NCI-H2107 treated with DMSO at 0.1 percent for 48 hours (cell line): ENCODE measurements around the gene SLC39A8.
"Not testable (repeated sequence)": the region's sequence is repeated elsewhere in the genome, so short reads cannot be mapped to it uniquely, and the experiment has no call there.

ENCODE experiments used
- DNase-seq: peaks from one replicate; lab custom pipeline; 2025; ENCODE audit not compliant: unreplicated experiment; lab: John Stamatoyannopoulos, UW

The SLC39A8 gene

GRCh38 chr4:102302762-102303161, 42.5 kb downstream of the SLC39A8 start:
- DNase-seq, result no peak

GRCh38 chr4:102301167-102301566, 44.1 kb downstream of the SLC39A8 start:
- no peak for DNase-seq

DNA sequence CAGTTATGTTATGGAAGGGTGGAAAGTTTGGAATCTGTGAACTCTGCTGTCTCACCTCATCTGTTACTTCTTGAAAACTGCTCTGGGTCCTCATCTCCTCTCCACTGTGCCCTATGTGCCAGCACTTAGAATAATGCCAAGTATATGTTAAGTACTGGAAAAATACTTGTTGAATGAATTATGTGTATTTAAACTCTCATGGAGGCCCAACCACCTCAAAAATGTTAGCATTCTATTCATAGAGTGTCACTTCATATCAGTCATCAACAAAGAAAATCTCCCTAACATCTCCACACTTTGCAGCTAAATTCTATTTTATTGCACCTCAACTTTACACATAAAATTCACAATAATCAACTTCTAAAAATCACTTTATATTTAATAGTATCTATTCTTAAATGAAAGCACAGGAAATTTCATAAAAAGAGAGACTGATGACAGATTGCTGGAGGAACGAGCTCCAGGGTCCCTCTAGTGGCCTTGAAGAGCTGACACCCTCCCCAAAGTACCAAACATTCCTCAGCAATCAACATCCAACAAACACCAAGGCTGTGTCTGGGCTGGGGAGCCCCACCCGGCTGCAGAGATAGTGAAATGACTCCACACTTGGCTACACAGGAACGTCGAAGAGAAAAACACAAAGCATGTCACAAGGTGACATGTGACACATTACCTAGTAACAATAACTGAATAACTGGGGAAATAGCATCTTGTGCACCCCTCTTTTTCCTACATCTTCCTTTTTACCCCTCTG, 45.8 kb downstream of the SLC39A8 start:
- DNase-seq, result peak; percentile 1

DNA sequence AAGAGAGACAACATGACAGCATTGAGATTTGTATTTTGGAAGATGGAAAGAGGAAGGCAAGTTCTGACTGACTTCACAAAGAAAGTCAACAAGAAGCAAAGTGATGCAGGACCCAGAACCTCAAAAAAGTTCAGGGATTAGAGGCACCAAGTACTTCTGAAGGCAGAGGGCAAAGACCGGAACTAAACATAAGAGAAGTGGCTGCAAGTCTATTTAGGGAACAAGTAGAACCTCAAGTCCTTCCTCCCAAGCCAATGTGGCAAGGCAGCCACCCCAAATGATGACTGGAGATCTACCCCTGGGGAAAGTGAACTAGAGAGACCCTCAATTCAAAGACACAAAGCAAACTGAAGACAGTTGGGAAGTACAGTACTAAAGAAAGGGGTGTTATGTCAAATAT, 46.6 kb downstream of the SLC39A8 start:
- DNase-seq, result no peak

GRCh38 chr4:102295153-102295862, 50.0 kb downstream of the SLC39A8 start:
- DNase-seq, result no peak

DNA sequence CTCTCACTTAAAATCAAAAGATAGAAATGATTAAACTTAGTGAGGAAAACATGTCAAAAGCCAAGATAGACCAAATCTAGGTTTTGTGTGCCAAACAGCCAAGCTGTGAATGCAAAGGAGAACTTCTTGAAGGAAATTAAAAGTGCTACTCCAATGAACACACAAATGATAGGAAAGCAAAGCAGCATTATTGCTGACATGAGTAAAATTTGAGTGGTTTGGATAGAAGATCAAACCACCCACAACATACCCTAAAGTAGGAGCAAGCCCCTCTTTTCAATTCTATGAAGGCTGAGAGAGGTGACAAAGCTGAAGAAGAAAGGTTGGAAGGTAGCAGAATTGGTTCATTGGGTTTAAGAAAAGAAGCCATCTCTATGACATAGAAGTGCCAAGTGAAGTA, 56.8 kb downstream of the SLC39A8 start:
- no peak for DNase-seq

GRCh38 chr4:102285831-102286230, 59.5 kb downstream of the SLC39A8 start:
- no peak for DNase-seq

GRCh38 chr4:102281171-102281839, 64.0 kb downstream of the SLC39A8 start:
- DNase-seq, result no peak

- DNase-seq, result not testable (repeated sequence)
These were observed 72.0 kb downstream of the SLC39A8 start for GRCh38 chr4:102273317-102273716.

DNA sequence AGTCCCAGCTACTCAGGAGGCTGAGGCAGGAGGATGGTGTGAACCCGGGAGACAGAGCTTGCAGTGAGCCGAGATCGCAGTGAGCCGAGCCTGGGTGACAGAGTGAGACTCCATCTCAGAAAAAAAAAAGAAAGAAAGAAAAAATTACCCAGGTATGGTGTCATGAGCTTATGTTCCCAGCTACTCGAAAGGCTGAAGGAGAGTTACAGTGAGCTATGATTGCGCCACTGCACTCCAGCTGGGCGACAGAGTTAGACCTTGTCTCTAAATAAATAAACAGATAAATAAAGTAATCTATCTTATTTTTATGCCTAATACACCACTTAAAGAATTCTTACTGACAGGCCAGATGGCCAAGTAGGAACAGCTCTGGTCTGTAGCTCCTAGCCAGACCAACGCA, 73.0 kb downstream of the SLC39A8 start:
- DNase-seq, result no peak

- DNase-seq, result no peak
These were observed 76.9 kb downstream of the SLC39A8 start for GRCh38 chr4:102268355-102268754.

- DNase-seq, result peak; percentile 30
These were observed 82.1 kb downstream of the SLC39A8 start for GRCh38 chr4:102263024-102263787.

- no peak for DNase-seq
These were observed 85.6 kb downstream of the SLC39A8 start for GRCh38 chr4:102259702-102260101.

DNA sequence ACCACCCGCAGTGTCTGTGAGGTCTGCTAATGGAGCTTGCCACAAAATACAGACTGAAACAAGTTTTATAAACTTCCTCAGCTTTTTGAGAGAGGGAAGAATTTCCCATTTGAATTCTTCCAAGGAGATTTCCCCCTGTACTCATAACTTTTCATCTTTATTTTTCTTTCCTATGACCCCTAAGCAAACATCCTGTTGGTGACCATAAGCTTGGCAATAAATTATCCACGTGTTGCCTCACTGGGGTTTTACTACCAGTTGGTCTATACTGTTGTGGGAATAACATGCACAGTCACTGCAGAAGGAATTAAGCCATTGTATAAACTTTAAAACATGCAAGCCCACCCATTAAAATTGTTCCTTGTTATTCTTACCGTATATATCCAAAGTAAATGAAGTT, 86.2 kb downstream of the SLC39A8 start:
- no peak for DNase-seq

DNA sequence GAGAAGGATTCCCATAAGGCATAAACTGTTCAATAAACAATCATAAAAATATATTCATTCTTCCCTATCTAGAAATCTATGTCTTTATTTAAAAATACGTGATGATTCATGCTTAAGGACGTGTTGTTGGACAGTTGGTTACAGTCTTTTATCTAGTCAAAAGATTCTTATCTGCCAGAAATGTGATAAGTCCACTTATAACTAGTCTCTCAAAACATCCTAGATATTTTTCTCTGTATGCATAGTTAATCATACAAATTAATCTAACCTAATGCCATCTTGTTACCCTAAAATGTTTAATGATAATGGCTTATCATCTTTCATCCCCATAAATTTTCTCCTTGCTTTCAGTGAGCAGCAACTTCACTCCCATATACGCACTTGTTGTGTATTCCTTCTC, 89.0 kb downstream of the SLC39A8 start:
- no peak for DNase-seq

DNA sequence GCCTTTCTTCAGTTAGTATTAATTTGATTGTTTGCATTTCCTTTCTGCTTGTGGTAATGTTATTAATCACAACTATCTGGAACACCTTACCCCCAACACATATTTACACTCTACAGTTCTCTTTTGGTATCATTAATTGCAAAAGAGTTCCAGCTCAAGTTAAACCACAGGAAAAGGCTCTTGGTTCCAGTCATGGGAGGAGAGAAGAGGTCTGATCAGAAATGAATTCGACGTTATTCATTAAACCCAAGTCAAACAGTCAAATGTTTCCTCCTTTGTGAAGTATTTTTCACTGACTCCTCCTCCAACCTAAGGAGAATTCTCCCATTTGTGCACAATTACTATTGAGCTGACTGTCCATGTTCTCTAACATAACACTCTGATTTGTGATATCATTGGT, 91.4 kb downstream of the SLC39A8 start:
- no peak for DNase-seq

DNA sequence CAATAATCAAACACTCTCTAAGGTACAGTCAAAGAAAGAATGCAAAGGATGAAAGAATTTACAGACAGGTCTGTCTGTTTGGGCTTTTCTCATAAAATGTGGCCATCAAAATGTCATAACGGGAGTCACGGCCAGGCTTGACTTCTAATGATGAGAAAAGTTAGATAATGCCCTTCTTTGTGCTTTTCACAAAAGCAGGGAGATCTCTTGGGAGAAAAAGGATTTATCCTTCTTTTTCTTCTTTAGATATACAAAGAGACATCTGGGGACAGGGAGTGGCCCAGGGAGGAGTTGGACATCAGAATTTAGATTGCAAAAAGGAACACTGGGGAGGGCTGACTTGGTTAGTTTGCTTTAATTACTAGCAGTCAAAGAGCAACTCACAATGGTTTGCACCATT, 93.1 kb downstream of the SLC39A8 start:
- DNase-seq, result no peak

DNA sequence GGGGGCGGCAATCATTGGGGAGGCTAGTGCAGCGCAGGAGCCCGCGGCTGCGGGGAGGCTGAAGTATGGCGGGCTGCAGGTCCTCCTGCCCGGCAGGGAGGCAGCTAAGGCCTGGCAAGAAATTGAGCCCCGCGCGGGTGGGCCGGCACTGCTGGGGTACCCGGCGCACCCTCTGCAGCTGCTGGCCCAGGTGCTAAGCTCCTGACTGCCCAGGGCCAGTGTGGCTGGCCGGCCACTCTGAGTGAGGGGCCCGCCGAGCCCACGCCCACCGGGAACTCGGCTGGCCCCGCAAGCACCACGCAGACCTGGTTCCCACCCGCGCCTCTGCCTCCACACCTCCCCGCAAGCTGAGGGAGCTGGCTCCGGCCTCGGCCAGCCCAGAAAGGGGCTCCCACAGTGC, 94.9 kb downstream of the SLC39A8 start:
- DNase-seq, result no peak

GRCh38 chr4:102247041-102247440, 98.2 kb downstream of the SLC39A8 start:
- no peak for DNase-seq

DNA sequence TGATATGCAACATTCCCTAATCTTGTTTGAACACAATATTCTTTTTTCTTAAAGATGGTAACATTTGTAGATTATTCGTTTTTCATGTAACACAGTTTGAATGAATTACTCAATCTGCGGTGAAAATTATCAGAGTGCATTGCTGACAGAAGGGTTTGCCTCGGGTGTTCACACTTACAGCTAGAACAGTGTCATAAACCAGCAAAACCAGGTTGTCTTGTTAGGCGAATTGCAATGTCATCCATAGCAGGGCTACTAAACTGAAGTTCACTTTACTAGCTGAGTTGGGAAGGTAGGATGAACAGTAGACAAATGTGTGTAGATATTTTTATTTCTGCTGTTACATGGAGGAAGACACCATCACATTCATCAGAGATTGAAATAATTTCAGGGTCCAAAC, 98.9 kb downstream of the SLC39A8 start:
- DNase-seq, result no peak

- DNase-seq, result no peak
These were observed 100.3 kb downstream of the SLC39A8 start for GRCh38 chr4:102244878-102245535.
